IPS-20b (cell line): Measurements from ENCODE around the gene PSMB8.
A peak's percentile ranks its signal among the peaks of the same experiment; 100 is the strongest.
"Not testable (repeated sequence)": the region's sequence is repeated elsewhere in the genome, so short reads cannot be mapped to it uniquely, and the experiment has no call there.

Experiments
- H3K27ac ChIP-seq: one replicate; pipeline ENCODE4 v1.5.1; 2013; ENCODE audit warnings: low read length
- H3K27me3 ChIP-seq: 2 replicates; pipeline ENCODE4 v1.6.1; 2013; ENCODE audit warnings: mild to moderate bottlenecking, low read length, inconsistent platforms; ENCODE audit not compliant: insufficient read depth
- H3K36me3 ChIP-seq: 2 replicates; pipeline ENCODE4 v1.6.1; 2013; ENCODE audit warnings: low read depth, mild to moderate bottlenecking, inconsistent platforms, low read length, moderate library complexity; ENCODE audit not compliant: insufficient read depth
- H3K4me1 ChIP-seq: 2 replicates; pipeline ENCODE4 v1.6.1; 2013; ENCODE audit warnings: mild to moderate bottlenecking, control low read depth, inconsistent platforms, low read length, moderate library complexity; ENCODE audit not compliant: insufficient read depth
- H3K4me3 ChIP-seq: 2 replicates; pipeline ENCODE4 v1.5.1; 2013; ENCODE audit warnings: mild to moderate bottlenecking, low read length, inconsistent platforms
- H3K9ac ChIP-seq: 2 replicates; pipeline ENCODE4 v1.6.1; 2013; ENCODE audit warnings: low read depth, mild to moderate bottlenecking, inconsistent platforms, low read length, moderate library complexity
- H3K9me3 ChIP-seq: 2 replicates; pipeline ENCODE4 v1.6.1; 2013; ENCODE audit warnings: mild to moderate bottlenecking, low read depth, low read length, inconsistent platforms; ENCODE audit not compliant: insufficient read depth

PSMB8 gene

DNA sequence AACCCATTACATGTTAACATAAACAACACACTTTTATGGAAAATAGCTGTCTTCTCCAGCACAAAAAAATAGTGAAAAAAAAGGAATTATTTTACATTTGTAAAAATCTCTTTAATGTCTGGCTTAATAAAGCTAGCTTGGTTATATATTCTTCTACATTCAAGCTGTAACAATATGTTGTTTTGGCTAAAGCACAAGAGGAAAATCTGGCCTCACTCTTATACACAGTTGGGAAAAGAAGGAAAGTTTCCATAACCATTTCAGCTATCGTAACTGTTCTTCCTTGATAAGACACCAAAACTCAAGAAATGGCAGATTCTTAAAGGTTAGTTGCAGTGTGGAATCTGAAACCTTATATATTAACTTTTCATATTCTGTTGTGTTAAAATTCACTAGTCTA is 34.7 kb downstream of the PSMB8 start:
- Histone ChIP-seq H3K9ac (no peak overlapping the region), H3K27me3 (no peaks in the 10 kb centered on the region; the same call in 1 of the 2 replicates), H3K36me3 (no peaks in the 10 kb centered on the region), H3K9me3 (no peaks in the 10 kb centered on the region), H3K27ac (no peak overlapping the region), H3K4me1 (no peaks in the 10 kb centered on the region), H3K4me3 (no peak overlapping the region)

DNA sequence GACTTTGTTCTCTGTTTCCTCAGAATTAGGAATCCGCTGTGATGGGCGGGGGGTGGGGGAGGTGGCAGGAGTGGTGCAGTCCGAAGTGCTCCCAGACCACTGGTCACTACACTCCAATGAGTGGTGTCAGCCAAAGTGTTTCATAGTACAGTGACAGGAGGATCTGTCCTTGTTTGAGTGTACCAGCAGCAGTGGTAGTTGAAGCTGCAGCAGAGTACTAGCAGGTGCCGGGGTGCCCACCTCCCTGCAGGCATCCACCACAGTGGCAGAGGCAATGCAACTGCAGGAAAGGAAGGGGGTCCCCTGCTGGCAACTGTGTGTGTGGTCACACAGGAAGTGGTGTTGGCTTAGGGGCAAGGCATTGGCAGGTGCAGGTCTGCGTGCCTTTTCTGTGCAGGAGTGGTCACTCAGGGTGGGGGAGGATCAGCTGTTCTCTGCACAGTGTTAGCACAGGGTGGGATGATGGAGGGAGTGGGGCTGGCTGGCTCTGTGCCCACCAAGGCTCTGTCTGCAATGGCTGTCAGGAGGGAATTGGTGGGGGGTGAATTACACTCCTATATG is 36.7 kb downstream of the PSMB8 start:
- Histone ChIP-seq H3K9me3 (no peaks in the 10 kb centered on the region; the same call in 1 of the 2 replicates), H3K36me3 (no peaks in the 10 kb centered on the region), H3K4me3 (no peak overlapping the region), H3K9ac (no peak overlapping the region), H3K27me3 (no peaks in the 10 kb centered on the region), H3K4me1 (no peaks in the 10 kb centered on the region), H3K27ac (no peak overlapping the region)

DNA sequence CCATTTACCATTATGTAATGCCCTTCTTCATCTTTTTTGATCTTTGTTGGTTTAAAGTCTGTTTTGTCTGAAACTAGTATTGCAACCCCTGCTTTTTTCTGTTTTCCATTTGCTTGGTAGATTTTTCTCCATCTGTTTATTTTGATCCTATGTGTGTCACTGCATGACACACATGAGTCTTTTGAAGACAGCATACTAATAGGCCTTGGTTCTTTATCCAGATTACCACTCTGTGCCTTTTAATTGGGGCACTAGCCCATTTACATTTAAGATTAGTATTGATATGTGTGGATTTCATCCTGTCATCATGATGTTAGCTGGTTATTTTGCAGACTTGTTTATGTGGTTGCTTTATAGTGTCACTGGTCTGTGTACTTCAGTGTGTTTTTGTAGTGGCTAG is 38.4 kb downstream of the PSMB8 start:
- not testable (repeated sequence) for H3K9ac ChIP-seq, H3K9me3 ChIP-seq, H3K4me3 ChIP-seq, H3K4me1 ChIP-seq, H3K36me3 ChIP-seq, H3K27ac ChIP-seq, H3K27me3 ChIP-seq

DNA sequence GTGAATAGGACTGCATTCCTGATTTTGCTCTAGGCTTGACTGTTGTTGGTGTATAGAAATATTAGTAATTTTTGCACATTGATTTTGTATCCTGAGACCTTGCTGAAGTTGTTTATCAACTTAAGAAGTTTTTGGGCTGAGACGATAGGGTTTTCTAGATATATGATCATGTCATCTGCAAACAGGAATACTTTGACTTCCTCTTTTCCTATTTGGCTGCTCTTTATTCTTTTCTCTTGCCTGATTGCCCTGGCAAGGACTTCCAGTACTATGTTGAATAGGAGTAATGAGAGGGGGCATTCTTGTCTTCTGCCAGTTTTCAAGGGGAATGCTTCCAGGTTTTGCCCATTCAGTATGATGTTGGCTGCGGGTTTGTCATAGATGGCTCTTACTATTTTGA is 40.4 kb downstream of the PSMB8 start:
- no peaks in the 10 kb centered on the region for H3K27me3 ChIP-seq
- no peak overlapping the region for H3K9ac ChIP-seq
- no peaks in the 10 kb centered on the region for H3K36me3 ChIP-seq

DNA sequence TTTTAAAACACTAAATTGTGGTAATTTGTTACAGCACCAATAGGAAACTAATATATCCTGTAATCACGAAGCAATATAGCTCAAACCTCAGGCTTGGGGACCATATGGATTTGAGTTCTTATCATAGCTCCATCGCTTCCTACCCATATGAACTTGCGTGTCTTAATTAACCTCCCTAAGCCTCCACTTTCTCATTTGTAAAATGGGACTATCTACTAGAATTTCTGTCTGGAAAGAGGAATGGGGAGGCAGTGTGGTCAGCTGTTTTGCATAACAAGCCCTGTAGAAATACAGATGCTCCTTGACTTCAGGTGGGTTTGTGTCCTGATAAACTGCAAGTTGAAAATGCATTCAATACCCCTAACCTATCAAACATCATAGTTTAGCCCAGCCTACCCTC is 44.1 kb downstream of the PSMB8 start:
- no peak overlapping the region for H3K4me3 ChIP-seq
- no peak overlapping the region for H3K27ac ChIP-seq
- H3K4me1 ChIP-seq = no peaks in the 10 kb centered on the region
- H3K36me3 ChIP-seq = no peaks in the 10 kb centered on the region
- peaks cover 5% of the 10 kb centered on the region for H3K27me3 ChIP-seq
- no peak overlapping the region for H3K9ac ChIP-seq
- peaks cover 4% of the 10 kb centered on the region; the same call in 1 of the 2 replicates for H3K9me3 ChIP-seq

More for the DNA sequence above, 40.4 kb downstream of the PSMB8 start:
- Histone ChIP-seq H3K4me1 (no peaks in the 10 kb centered on the region), H3K9me3 (peaks cover 4% of the 10 kb centered on the region; the same call in 1 of the 2 replicates), H3K27ac (no peak overlapping the region), H3K4me3 (no peak overlapping the region)

DNA sequence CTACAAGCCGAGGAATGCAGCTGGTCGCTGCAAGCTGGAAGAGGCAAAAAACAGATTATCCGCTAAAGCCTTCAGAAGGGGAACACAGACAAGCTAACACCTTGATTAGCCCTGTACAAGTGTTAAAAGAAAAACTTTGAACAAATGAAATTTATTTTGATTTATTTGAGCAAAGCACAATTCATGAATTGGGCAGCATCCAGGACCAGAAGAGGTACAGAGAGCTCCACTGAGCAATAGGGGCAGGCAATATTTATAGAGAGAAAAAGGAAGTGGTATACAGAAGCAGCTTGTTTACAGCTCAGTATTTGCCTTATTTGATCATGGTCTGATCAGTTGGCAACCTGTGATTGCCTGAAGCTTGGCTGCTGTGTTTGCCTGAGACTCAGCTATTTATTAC is 44.7 kb downstream of the PSMB8 start:
- Histone ChIP-seq H3K4me1 (no peaks in the 10 kb centered on the region), H3K9me3 (peaks cover 4% of the 10 kb centered on the region; the same call in 1 of the 2 replicates), H3K4me3 (no peak overlapping the region), H3K27ac (no peak overlapping the region), H3K9ac (no peak overlapping the region), H3K36me3 (no peaks in the 10 kb centered on the region), H3K27me3 (peaks cover 9% of the 10 kb centered on the region)

DNA sequence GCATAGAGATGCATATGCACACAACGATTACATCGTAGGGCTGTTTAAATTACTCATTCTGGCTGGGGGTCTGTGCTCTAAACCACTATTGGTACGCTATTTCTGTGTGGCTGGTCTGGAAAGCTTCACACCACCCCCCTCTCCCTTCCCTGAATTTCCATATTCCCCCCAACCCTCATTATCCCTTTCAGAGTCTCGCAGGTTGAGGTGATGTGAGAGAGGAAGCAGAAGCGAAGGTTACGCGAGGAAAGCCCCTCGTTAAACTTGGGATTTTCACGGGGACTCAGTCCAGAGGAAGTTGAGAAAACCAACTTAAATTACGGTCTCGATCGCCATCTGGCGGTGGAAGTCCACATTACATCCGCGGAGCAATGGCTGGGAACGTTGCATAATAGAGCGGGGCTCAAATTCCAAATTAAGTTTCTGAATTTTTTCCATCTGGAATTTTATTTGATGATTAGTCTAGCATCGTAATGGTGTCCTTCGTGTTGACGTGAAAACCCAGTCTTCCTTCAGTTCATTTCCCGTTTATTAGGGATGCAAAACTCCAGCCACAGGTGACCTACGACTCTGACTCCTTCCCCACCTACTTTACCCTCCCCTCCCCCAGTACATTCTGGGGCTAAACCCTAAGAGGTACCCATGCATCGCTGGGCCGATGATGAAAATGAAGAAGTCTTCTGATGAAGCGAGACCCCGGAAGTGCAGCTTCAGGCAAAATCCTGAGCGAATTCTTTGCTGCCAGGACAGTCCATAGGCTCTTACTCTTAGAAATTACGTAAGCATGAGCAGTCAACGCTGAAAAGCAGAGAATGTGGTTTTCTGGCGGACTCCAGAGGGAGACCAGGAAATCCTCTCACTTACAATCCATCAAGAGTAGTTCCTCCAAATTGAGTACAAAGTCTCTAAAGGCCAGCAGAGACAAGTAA is 46.7 kb downstream of the PSMB8 start:
- Histone ChIP-seq H3K36me3 (no peaks in the 10 kb centered on the region), H3K27ac (no peak overlapping the region), H3K27me3 (peaks cover 9% of the 10 kb centered on the region), H3K9me3 (0 out of 2 replicates have a peak, but pooled peaks cover 4% of the 10 kb centered on the region), H3K4me3 (peak overlapping the region; percentile 60), H3K9ac (0 out of 2 replicates have a peak overlapping the region, but pooled peaks have one; percentile 45), H3K4me1 (no peaks in the 10 kb centered on the region)

DNA sequence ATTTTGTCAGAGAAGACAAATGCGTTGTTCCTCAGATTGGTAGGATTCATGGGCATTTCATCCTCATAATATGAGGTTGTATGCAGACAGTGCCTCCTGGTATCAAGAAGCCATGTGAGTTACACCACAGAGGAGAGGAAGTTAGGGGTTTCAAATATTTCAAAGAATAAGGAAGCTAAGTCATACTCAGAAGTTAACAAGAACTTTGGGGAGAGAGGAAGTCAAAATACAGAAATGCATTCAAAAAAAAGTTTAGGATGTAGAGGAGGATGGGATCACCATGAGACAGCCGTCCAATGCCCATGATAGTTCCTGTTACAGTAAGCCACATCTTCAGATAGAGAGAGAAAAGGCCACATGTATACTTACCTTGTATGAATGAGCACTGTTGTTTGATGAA is 49.3 kb downstream of the PSMB8 start:
- Histone ChIP-seq H3K27ac (no peak overlapping the region), H3K4me1 (no peaks in the 10 kb centered on the region), H3K9ac (no peak overlapping the region), H3K4me3 (no peak overlapping the region), H3K36me3 (no peaks in the 10 kb centered on the region), H3K9me3 (0 out of 2 replicates have a peak, but pooled peaks cover 4% of the 10 kb centered on the region), H3K27me3 (peaks cover 9% of the 10 kb centered on the region)

DNA sequence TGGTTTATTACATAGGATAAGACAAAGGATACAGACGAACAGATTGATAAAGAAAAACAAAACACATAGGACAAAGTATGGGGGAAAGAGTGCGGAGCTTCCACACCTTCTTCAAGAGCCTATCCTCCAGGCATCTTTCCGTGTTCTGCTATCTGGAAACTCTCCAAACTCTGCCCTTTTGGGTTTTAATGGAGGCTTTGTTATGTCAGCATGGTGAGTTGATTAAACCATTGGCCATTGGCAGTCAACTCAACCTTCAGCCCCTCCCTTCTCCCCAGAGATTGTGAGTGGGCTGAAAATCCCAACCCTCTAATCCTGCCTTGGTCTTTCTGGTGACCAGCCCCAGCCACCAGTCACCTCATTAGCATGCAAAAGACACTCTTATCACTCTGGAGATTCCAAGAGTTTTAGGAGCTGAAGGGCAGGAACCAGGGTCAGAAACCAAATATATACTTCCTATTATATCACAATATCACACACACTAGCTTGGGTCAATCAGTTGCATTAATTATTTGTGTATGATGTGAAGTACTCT is 50.9 kb downstream of the PSMB8 start:
- Histone ChIP-seq H3K9ac (no peak overlapping the region), H3K27me3 (peaks cover 9% of the 10 kb centered on the region), H3K36me3 (no peaks in the 10 kb centered on the region), H3K9me3 (no peaks in the 10 kb centered on the region), H3K4me3 (no peak overlapping the region), H3K4me1 (no peaks in the 10 kb centered on the region), H3K27ac (no peak overlapping the region)
